NCI-H1436 treated with DMSO at 0.1 percent for 48 hours (cell line): ENCODE results near the gene RHOB.
A peak's percentile ranks its signal among the peaks of the same experiment; 100 is the strongest.
"Not testable (repeated sequence)": the region's sequence is repeated elsewhere in the genome, so short reads cannot be mapped to it uniquely, and the experiment has no call there.

Experiments used
- DNase-seq: peaks from one replicate; lab custom pipeline; 2025; lab: John Stamatoyannopoulos, UW

Gene RHOB

DNA sequence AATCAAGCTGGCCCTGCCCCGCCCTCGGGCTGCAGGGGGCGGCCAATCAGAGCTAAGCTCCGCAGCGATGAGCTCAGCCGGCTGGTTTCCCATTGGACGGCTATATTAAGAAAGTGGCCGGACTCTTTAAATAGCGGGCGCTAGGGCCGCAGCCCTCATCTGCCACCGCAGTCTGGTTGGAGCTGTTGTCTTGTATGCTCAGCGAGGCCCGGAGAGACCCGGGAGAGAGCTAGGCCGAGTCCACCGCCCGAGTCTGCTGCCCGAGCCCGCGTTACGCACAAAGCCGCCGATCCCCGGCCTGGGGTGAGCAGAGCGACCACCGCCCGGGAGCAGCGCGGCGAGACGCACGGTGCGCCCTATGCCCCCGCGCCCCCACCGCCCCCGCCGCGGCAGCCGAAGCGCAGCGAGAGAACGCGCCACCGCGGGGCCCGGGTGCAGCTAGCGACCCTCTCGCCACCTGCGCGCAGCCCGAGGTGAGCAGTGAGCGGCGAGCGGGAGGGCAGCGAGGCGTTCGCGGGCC, at the start of gene RHOB:
RHOB (plus strand) TSS at position 158 of the 520 bp plus-strand sequence. CDS start 392 bp downstream, outside the sequence.
- peak; percentile 94 for DNase-seq

DNA sequence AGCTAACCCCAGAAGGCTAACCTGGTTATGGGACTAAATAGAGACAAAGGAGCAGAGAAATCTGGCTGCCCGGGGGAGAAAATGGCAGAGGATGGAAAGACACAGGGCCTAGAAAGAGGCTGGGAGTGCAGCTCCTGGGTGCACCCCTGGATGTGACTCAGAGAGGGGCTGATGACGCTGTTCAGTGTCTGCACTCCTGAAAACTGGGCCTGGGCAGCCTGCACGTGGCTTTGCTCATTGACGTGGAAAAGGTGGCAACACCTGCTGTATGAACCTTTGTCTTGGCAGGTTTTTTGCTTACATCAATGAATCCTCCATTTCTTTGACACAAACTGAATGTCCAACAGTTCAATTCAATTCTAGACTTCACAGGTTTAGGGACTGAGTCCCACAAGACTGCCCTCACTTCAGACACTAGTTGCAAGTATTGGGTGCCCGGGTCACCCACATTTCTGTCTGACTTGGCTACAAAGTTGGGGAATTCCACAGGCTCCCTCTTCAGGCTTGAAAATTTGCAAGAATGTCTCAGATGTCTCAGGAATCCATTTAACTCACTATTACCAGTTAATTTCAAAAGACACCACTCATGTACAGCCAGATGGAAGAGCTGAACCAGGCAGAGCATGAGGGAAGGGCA, 48.9 kb upstream of the RHOB start:
- no peak for DNase-seq

DNA sequence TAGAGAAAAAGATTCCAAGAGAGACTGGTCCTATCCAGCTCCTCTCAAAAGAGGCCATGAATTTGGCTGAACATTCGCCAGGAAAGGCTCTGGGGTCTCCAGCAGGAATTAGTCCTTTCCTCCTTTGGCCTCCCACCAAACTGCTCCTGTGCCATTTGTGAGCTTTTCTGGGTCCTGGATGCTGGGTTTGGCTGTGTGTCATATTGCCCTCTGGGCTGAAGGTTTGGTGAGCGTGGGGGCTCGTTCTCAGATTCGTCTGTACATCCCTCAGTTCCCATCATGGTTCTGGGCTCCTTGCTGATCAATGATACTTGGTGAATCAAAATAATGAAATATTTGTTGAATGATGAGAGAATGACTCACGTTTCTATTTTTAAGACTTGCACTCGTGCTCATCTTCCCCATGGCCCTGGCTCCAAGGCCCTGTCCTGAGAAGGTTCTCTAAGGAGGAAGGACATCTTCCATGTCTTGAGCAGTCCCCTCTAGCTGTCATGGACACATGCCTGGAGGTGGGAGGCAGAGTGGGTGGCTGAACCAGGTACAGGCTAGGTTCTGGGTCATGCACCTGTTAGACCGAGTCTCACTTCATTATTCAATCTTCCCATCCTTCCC, 47.8 kb upstream of the RHOB start:
- DNase-seq: no peak

DNA sequence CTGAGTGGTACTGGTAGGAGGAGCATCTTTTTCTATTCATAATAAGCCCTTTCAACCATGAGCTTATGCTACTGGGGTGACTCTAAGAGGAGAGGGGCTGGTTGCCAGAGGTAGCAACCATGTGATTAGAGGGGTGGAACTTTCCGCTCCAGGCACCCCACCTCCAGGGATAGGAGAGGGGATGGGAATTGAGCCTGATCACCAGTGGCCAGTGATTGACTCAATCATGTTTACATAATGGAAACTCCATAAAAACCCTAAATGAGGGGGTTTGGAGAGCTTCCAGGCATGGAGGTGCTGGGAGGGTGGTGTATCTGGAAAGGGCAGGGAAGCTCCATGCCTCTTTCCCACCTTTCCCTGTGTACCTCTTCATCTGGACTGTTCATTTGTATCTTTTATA, 46.6 kb upstream of the RHOB start:
- no peak for DNase-seq

DNA sequence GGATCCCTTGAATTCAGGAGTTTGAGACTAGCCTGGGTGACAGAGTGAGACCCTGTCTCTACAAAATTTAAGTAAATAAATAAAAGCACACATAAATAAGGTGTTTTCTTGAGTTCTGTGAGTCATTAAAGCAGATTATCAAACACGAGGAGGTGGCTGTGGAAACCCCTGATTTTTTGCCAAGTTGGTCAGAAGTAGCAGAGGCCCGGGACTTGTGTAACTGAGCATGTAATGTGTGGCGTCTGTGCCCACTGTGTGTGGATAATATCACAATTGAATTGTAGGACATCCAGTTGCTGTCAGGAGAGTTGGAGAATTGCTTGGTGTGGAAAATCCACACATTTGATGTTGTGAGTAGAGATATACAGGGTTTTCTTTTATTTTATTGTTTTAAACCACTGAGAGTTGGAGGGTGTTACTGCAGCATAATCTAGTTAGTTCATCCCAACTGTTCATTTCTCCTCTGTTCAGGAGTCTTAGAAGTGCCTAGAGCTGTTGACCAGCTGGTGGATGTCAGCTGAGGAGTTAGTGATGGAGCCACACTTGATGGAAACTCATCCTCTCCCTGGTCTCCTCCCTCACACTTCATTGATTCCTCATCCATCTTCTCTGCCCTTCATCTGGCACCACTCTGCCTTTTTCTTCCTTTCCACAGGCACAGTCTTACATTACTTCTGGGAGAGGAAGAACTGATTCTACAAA, 45.9 kb upstream of the RHOB start:
- DNase-seq: no peak

DNA sequence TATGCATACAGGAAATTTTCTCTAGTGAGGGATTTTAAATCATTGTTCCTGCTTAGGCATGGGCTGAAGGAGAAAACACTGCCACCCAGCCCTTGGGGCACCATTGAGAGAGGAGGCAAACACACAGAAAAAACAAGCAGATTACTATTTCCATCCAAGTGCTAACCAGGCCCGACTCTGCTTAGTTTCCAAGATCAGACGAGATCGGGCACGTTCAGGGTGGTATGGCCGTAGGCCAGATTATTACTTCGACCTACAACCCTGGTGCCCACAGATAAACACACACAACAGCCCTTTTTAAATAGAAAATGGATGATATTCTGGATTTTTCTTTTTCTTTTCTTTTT, 45.4 kb upstream of the RHOB start:
- DNase-seq: no peak

DNA sequence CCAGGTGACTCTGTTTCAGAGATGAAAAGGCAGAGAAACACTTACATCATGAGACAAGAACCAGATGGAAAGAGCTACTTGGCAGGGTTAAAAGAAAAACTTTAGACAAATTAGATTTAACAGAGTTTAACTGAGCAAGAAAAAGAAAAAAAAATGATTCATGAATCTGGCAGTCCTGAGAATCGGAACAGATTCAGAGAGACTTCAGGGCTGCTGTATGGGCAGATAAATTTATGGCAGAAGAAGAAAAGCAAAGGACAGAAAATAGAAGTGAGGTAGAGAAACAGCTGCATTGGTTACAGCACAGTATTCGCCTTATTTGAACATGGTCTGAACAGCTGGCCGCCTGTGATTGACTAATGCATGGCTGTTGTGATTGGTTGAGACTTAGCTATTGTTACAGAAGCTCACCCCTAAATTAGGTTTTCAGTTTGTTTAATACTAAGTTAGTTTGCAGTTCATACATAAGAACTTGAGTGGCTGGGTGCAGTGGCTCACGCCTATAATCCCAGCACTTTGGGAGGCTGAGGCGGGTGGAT, 43.0 kb upstream of the RHOB start:
- DNase-seq: no peak

DNA sequence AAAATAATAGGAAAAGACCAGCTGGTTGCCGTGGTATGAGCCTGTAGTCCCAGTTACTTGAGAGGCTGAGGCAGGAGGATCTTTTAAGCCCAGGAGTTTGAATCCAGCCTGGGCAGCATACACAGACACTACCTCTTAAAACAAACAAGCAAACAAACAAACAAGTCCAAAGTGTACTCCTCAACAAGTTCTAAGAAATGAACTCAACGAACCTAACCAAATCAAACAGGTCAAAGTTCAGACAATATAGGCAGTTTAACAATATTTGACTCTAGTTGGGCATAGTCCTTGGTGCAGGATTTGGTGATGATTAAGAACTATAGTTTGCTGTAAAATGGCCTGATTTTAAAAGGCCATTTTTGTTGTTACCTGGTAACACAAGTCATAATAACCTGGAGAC, 41.9 kb upstream of the RHOB start:
- no peak for DNase-seq

DNA sequence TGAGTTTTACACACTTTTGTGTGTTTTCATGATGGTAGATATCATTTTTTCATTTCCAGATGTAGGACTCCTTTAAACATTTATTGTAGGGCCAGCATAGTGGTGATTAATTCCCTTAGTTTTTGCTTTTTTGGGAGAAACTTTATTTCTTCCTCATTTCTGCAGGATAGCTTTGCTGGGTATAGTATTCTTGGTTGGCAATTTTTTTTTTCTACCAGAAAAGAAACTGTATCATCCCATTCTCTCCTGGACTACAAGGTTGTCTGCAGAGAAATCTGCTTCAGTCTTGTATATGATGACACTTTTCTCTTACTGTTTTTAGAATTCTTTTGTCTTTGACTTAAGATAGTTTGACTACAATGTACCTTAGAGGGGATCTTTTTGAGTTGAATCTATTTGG, 37.8 kb upstream of the RHOB start:
- DNase-seq: no peak

DNA sequence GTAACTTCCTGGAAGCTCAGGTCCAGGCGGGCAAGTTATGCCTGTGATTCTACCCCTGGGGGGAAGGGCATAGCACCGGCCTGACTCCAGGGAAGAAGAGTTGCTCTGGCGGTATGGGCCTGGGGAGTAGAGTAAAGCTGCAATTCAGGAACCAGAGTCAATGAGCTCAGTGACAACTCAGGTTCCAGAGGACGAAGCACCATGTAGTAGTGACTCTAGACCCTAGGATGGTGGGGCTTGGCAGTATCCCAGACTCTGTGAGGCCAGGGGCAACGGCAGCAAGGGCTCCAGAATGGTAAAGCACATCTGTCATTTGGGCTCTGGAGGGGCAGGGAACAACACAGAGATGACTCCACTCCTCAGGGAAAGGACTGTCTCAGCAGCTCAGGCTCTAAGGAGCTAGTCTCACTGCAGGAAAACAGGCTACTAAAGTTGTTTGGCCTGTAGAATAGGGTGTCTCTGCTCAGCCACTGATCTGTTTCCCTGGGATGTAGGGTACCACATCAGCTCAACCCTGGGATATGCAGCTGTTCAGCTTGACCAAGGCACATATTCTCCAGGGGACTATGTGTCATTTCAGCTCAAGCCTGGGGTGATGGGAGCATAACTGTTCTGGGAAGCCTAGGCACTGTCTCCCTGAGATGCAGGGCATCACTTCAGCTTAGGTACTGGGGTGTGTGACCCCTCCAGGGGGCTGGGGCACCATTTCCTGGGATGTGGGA, 36.2 kb upstream of the RHOB start:
- DNase-seq: no peak

DNA sequence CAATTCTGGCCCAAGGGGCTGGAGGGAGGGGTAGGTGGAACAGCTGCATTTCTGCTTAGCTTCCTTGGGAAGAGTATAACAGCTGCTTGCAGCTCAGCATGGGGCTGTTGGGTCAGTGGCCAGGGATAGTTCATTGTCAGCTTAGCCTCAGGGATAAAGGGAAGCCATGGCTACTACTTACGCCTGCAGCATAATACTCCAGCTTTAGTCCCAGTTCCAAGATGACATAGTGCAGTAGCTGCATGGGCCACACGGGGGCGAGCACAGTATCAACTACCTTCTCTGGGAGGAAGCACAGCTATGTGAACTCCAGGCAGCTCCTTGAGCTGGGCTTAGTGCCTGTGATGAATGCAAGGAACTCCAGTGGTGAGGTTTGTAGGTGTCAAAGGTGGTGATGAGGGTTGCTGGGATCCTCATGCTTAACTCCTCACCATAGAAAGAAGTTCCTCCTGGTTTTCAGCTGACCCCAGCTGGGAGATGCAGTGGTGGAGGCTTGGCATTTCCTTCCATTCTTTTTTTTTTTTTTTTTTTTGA, 35.4 kb upstream of the RHOB start:
- no peak for DNase-seq

DNA sequence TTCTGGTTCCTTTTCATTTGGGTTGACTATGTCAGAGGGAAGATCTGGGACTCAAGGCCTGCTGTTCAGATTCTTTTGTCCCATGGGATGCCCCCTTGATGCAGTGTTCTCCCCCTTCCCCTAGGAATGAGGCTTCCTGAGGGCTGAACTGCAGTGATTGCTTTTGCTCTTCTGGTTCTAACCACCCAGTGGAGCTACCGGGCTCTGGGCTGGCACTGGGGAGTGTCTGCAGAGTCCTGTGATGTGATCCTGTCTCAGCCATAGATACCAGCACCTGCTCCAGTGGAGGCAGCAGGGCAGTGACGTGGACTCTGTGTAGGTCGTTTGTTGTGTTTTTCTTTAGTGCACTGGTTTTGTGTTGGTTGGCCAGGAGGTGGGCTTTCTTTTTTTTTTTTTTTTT, 32.1 kb upstream of the RHOB start:
- no peak for DNase-seq

DNA sequence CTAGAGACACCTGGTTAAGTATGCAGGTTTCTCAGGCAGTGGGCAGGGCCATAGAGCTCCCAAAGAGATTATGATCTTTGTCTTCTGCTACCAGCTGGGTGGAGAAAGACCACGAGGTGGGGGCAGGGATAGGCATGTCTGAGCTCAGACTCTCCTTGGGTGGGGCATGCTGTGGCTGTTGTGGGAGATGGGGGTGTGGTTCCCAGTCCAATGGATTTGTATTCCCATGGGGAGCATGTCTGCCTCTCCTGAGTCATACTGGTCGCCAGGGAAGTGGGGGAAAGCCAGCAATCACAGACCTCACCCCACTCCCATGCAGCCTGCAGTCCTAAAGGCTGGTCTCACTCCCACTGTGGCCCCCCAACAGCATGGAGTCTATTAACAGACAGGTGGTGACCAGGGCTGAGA, 31.4 kb upstream of the RHOB start:
- no peak for DNase-seq

DNA sequence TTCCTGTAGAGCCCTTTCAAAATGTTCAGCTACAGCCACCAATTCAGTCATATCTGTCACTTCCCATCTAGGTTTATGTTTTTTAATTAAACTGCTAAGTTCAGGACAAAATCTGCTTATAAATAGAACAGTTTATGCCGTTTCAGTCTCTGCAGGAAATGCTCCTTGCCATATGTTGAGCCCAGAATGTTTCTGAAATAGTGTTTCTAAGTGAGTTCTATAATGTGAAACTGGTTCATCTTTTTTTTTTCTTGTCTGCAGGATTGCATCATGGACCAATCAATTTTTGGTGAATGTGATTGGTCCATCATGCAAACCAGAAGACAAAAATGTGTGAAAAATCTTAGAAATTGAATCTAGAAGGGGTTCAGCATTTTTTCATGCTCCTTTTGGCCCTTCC, 30.2 kb upstream of the RHOB start:
- no peak for DNase-seq

DNA sequence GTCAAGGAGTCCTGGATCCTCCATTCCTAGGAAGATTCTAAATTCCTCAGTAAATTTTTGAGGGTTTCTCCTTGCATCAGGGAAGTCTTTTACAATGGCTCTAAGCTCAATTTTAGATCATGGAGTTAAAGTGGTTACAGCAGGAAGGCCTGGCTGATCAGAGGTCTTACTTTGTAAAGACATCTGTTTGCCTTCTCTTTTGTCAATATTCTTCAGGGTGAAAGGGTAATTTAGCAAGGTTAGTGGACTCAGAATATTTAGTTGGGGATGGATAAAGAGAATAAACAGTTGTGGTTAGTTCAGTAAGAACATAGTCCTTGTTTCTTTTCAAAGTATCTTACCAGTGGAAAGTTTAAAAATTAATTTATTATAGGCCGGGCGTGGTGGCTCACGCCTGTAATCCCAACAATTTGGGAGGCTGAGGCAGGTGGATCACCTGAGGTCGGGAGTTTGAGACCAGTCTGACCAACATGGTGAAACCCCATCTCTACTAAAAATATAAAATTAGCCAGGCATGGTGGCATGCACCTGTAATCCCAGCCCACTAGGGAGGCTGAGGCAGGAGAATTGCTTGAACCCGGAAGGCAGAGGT, 29.5 kb upstream of the RHOB start:
- not testable (repeated sequence) for DNase-seq

DNA sequence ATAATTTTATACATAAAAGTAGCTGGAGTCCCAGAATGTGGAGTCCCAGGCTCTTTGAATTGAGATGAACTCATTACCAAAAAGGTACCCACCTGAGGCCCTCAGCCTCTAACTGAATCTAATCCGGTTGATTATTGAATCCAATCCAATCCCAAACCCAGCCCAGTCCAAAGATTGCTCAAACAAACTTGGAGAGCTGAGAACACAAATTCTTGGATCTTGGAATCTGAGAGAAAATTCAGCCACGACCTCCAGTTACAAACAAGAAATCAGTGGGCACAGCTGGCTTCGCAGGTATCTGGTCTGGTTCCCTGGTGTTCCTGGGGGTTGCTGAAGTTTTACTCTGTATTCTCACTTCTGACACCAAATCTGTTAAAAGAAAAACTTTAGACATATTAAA, 28.4 kb upstream of the RHOB start:
- no peak for DNase-seq

DNA sequence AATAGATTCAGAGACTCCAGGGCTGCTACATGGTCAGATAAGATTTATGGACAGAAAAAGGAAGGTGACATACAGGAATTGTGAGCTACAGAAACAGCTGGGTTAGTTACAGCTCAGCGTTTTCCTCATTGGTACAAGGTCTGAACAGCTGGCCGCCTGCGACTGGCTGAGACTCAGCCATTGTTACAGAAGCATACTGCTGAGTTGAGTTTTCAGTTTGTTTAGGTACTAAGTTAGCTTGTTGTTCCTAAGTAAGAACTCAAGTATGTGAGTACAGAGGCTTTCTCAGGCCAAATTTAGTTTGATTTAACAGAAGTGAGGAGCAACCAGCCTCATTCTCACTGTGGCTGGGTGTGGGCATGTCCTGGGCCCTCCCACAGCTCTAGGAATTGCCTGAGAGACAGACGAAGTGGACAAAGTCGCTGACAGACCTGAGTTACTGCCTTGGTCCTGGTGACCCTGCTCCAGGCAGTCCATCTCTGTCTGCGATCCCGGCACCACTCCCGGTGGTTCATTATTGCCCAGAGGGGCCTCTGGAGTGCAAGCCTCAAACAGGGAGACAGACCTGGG, 27.8 kb upstream of the RHOB start:
- DNase-seq: no peak

DNA sequence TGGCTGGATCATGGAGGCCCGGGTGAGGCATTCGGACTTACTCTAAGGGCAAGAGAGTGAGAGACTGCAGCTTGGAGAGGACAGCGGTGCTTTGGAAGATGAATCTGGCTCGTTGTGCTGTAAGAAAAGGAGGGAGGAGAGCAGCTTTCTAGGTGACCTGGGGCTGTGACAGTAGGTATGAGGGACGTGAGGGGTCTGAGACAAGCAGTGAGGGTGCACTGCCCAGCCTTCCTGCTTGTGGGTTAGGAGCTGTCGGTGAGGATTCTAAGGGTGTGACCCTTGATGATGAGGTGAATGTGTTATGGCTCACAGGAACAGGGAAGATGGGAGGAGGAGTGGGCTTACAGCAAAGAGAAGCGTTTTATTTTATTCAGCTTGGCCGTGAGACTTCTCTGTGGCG, 27.1 kb upstream of the RHOB start:
- no peak for DNase-seq

DNA sequence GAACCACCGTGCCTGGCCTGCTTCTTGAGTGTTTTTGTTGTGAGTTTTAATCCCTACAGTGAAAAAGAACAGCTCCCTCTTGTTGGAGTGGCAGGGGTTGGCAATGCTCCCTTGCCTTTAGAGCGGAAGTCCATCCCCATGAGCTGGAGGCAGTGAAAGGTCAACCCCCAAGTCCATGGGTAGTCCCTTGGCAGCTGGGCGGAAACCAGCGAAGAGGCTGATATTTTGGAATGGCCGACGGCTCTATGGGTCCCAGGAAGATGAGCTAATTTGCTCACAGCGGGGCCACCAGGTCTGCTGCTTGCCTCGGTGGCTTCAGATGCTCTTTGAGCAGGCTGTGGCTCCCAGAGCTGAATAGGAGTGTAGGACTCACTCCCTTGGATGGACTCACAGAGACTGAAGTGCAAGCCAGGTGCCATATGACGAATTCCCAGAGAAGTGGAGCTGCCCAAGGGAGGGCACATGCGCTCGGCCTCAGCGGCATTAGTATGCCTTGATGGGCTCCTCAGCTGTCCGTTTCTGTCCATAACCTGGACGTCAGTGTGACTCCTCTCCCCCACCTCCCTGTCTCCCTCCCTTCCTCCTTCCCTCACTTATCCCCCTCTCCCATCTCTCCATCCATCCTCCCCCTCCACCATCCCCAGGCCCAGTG, 25.4 kb upstream of the RHOB start:
- DNase-seq: no peak

DNA sequence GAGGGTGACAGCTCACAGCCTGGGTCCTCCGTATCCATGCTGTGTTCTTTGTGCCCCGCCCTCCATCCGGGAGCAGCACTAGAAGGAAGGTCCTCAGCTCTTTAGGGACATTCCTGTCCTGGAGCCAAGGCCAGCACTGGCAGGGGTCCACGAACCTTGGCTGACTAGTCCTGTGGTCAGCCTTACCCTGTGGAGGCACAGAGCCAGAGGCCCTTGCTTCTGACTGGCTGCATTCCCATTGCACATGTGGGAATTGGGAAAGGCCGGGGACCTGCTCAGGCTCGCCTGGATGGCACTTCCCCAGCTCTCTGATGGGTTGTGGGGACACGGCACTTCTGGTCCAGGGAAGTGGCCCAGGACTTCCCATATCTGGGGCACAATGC, 24.9 kb upstream of the RHOB start:
- no peak for DNase-seq
